HEK293T (cell line): ENCODE results near the gene FLG2.

ENCODE experiments used
- CTBP1 ChIP-seq: fragments of 450-650 bp; IDR thresholded peaks from 2 replicates; pipeline ENCODE4 v1.6.1; 2016; ENCODE audit warnings: borderline replicate concordance
- FOXA1 ChIP-seq: fragments of 450-650 bp; IDR thresholded peaks from 2 replicates; pipeline ENCODE4 v1.6.1; 2016; ENCODE audit warnings: mild to moderate bottlenecking
- FOXK2 ChIP-seq: fragments of 450-650 bp; IDR thresholded peaks from 2 replicates; pipeline ENCODE4 v1.6.1; 2016; ENCODE audit warnings: mild to moderate bottlenecking
- FOXM1 ChIP-seq: fragments of 450-650 bp; IDR thresholded peaks from 2 replicates; pipeline ENCODE4 v1.6.1; 2017; ENCODE audit warnings: mild to moderate bottlenecking, borderline replicate concordance
- SP1 ChIP-seq: fragments of 450-650 bp; IDR thresholded peaks from 2 replicates; pipeline ENCODE4 v1.6.1; 2017
- TARDBP ChIP-seq: fragments of 450-650 bp; IDR thresholded peaks from 2 replicates; pipeline ENCODE4 v1.6.1; 2016
- ZNF384 ChIP-seq: fragments of 450-650 bp; IDR thresholded peaks from 2 replicates; pipeline ENCODE4 v1.6.1; 2016
- TF ChIP-seq, protein P1 (sequence below): fragments of 450-650 bp; IDR thresholded peaks from 2 replicates; pipeline ENCODE4 v1.6.1; 2016

DNA sequence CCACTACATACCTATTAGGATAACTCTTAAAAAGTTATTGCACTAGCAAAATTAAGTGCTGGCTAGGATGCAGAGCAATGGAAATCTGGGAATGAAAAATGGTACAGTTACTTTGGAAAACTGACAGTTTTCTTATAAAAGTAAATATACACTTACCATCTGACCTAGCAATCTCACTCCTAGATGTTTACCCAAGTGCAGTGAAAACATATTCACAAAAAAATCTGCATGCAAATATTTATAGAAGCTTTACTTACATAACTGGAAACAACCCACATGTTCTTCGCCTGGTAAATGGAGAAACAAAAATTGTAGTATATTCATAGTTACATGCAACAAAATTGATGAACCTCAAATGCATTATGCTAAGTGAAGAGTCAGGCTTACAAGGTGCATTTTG, 12.9 kb upstream of the FLG2 start:
- no peak for TF ChIP-seq CTBP1
- no peak for TF ChIP-seq SP1
- no peak for TF ChIP-seq FOXK2
- TF ChIP-seq ZNF384 = no peak
- TF ChIP-seq FOXM1 = no peak
- no peak for TF ChIP-seq FOXA1
- no peak for TF ChIP-seq TARDBP
- TF ChIP-seq, protein P1, sequence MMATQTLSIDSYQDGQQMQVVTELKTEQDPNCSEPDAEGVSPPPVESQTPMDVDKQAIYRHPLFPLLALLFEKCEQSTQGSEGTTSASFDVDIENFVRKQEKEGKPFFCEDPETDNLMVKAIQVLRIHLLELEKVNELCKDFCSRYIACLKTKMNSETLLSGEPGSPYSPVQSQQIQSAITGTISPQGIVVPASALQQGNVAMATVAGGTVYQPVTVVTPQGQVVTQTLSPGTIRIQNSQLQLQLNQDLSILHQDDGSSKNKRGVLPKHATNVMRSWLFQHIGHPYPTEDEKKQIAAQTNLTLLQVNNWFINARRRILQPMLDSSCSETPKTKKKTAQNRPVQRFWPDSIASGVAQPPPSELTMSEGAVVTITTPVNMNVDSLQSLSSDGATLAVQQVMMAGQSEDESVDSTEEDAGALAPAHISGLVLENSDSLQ = no peak
